ENCODE results near the gene GADD45B.

The GADD45B gene, protein sequence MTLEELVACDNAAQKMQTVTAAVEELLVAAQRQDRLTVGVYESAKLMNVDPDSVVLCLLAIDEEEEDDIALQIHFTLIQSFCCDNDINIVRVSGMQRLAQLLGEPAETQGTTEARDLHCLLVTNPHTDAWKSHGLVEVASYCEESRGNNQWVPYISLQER

GRCh38 chr19:2475702-2476450, at the start of gene GADD45B:
Gene GADD45B, plus strand, starts transcription at chr19:2476127. Its CDS starts 232 bp downstream, at chr19:2476359.
- peak; percentile 98 for DNase-seq

GRCh38 chr19:2426611-2427428, 49.1 kb upstream of the GADD45B start:
- DNase-seq, result peak; percentile 52

DNA sequence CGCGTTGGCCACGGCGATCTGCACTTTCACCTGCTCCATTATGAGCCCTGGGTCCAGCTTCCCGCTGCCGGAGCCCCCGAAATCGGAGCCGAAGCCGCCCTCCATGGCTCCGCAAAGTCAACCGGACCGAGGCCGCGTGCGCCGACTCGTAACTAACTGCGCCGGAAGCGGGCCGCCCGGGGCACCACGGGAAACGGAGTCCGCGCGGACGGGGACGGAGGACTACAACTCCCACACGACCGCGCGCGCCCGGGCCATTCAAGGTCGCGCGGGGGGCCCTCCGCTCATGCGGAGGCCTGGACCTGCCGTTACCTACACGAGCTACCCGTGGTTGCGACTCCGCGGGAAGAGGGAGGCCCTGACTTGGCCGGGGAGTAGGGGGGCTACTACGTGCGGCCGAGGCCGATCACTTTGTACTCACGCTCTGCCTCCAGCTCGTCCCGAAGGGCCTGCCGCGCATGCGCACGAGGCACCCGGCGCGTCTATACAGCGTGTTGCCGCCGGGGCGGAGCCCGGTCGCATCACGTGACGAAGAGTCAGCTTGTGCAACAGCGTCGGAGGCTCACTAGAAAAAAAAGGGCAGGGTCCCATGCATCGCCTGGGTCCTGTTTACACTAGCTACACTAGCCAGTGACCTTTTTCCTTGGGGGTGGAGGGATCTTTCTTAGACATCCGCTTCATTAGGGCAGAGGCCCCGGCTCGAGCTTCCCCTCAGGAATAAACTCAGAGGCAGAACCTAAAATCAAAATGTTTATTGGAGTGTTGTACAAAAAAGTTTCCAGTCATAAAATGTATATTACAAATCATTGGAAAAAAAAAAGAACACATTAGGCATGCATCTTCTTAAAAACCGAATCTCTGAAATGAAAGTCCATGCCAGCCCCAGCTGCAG, 48.3 kb upstream of the GADD45B start, which contains the start of gene TIMM13:
Gene TIMM13 (minus strand): TSS at position 158 of the 892 bp plus-strand sequence. CDS start 53 bp downstream, at position 105.
- DNase-seq, result peak; percentile 94

- DNase-seq, result no peak
Observed at GRCh38 chr19:2428321-2428690, 47.6 kb upstream of the GADD45B start.

DNA sequence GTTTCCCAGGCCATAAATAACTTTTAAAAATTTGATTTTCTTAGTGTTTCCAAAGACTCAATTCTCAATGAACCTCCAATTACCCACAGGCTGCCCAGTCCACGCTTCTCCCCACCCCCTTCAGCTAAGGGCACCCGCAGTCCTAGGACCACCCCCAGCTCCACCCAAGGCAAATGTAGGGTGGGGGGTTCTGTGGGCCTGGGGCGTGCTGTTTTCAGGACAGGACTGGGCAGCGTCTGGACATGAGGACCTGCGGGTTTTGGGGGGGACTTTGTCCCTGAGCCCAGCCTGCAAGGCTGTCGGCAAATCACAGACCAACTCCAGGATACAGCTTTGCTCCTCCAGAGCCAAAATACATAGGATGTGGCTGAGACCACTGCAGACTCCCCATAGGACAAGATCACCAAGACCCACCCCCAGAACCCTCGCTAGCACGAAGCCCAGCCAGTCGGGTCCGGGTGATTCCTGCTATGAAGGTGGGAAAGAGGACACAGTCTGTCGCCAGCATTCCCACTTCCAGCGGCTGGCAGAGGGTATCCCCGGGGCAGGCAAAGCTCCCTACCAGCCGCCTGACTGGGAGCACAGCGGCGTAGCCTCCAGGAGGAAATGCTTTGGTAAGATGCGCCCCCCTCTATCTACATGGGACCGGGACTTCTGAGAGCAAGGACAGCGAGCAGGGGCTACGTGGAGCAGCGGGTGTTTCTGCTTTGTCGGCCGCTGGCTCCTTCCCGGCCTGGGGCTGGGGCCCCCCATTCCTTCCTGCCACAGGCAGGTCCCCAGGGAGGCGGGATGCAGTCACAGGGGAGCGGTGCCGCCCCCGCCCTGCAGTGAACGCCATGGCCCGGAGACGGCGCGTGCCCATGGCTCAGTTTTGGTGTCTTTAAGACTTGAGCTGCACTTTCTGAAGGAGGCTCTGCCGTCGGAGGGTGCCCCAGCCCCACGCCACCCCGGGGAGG, 46.9 kb upstream of the GADD45B start:
- no peak for DNase-seq

DNA sequence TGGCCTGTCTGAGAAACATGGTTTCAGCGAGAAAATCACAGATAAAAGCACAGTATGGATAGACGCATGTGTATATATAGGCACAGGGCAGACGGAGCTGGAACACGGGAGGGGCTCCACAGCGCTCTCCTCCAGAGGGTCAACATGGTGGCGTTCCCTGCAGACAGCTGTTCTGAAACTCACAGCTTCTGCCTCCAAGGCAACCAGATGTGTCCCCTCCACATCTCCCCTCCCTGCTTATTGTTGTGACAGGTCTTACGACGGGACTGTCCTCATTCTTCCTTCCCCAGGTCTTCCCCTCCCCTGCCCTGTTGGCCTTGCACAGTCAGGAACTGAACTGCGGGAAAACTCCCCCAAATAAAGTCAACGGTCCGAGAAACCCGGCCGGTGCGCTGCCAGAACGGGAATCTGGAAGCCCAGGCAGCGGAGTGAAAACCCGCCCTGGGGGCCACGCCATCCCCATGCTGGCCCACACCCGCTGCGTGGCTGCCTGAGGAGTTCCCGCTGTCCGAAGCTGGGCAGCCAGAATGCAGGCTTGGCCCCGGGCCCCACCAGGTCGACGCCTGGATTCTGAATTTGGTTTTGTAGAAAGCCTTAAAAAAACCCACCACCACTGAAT, 45.9 kb upstream of the GADD45B start:
- no peak for DNase-seq

- no peak for DNase-seq
Observed at GRCh38 chr19:2431318-2432055, 44.4 kb upstream of the GADD45B start.

- no peak for DNase-seq
Observed at GRCh38 chr19:2432131-2432848, 43.6 kb upstream of the GADD45B start.

GRCh38 chr19:2433854-2434253, 42.1 kb upstream of the GADD45B start:
- no peak for DNase-seq

GRCh38 chr19:2434267-2434666, 41.7 kb upstream of the GADD45B start:
- no peak for DNase-seq

DNA sequence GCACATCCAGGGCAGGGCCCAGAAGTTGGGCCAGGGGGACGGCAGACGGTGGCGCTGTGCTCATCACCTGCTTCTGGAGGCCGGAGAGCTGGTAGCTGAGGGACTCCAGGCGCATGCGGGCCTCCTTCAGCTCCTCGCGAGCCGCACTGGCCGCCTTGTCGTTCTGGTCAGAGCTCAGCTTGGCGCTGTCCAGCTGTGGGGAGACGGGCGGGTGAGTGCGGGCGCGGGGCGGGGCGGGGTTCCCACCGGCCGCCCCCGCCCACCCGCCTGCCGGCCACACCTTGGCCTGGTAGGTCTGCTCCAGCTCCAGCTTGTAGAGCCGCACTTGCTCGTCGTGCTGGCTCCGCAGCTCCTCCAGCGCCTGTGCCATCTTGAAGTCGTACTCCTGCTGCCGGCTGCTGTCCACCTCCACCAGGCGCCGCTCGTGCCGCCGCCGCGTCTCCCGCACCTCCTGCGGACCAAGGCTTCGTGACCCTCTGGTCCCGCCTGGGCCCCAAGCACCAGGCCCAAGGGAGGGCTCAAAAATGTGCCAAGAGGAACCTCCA, 41.1 kb upstream of the GADD45B start:
- no peak for DNase-seq

DNA sequence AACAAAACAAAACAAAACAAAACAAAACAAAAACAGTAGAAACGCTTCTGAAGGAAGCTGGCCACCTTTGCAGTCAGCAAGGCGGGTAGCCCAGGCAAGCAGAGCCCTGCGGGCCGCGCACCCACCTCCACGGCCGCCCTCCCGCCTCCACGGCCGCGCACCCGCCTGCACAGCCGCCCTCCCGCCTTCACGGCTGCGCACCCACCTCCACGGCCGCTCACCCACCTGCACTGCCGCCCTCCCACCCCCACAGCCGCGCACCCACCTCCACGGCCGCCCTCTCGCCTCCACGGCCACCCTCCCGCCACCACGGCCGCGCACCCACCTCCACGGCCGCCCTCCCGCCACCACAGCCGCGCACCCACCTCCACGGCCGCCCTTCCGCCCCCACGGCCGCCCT, 39.5 kb upstream of the GADD45B start:
- DNase-seq, result no peak

GRCh38 chr19:2436926-2437325, 39.0 kb upstream of the GADD45B start:
- no peak for DNase-seq

- DNase-seq, result no peak
Observed at GRCh38 chr19:2438178-2438577, 37.7 kb upstream of the GADD45B start.

- DNase-seq, result no peak
Observed at GRCh38 chr19:2440515-2440914, 35.4 kb upstream of the GADD45B start.

GRCh38 chr19:2441096-2441752, 34.7 kb upstream of the GADD45B start:
- DNase-seq, result no peak

GRCh38 chr19:2443116-2443784, 32.7 kb upstream of the GADD45B start:
- DNase-seq, result no peak

- DNase-seq, result no peak
Observed at GRCh38 chr19:2443785-2444182, 32.1 kb upstream of the GADD45B start.
